NK-92 treated with Interleukin-12 subunit alpha and Interleukin-12 subunit beta, amount 100 ng/mL, for 24 hours (cell line): ENCODE results near the gene SLC25A17.
"Not testable (repeated sequence)": the region's sequence is repeated elsewhere in the genome, so short reads cannot be mapped to it uniquely, and the experiment has no call there.

Experiments used
- DNase-seq: peaks from one replicate; lab custom pipeline; 2025; lab: John Stamatoyannopoulos, UW

SLC25A17 gene

GRCh38 chr22:40753114-40753513 lies 66.0 kb downstream of the SLC25A17 start:
- DNase-seq = no peak

- no peak for DNase-seq
These were observed 67.9 kb downstream of the SLC25A17 start for GRCh38 chr22:40751250-40751649.

GRCh38 chr22:40749829-40750228 lies 69.3 kb downstream of the SLC25A17 start:
- no peak for DNase-seq

- no peak for DNase-seq
These were observed 70.5 kb downstream of the SLC25A17 start for GRCh38 chr22:40748388-40749355.

- no peak for DNase-seq
These were observed 71.8 kb downstream of the SLC25A17 start for GRCh38 chr22:40747361-40747760.

- no peak for DNase-seq
These were observed 72.5 kb downstream of the SLC25A17 start for GRCh38 chr22:40746428-40747220.

- DNase-seq = no peak
These were observed 75.4 kb downstream of the SLC25A17 start for GRCh38 chr22:40743768-40744167.

- no peak for DNase-seq
These were observed 78.0 kb downstream of the SLC25A17 start for GRCh38 chr22:40741116-40741515.

GRCh38 chr22:40739721-40740120 lies 79.4 kb downstream of the SLC25A17 start:
- no peak for DNase-seq

GRCh38 chr22:40733919-40734318 lies 85.2 kb downstream of the SLC25A17 start:
- DNase-seq = no peak

- DNase-seq = no peak
These were observed 86.2 kb downstream of the SLC25A17 start for GRCh38 chr22:40732999-40733292.

GRCh38 chr22:40729284-40729683 lies 89.9 kb downstream of the SLC25A17 start:
- no peak for DNase-seq

- DNase-seq = no peak
These were observed 90.4 kb downstream of the SLC25A17 start for GRCh38 chr22:40728731-40729189.

GRCh38 chr22:40727964-40728615 lies 91.1 kb downstream of the SLC25A17 start:
- DNase-seq = no peak

GRCh38 chr22:40727070-40727963 lies 91.8 kb downstream of the SLC25A17 start:
- DNase-seq = no peak

GRCh38 chr22:40726514-40726913 lies 92.6 kb downstream of the SLC25A17 start:
- DNase-seq = no peak

- DNase-seq = no peak
These were observed 95.7 kb downstream of the SLC25A17 start for GRCh38 chr22:40723396-40723933.

- DNase-seq = no peak
These were observed 97.9 kb downstream of the SLC25A17 start for GRCh38 chr22:40721266-40721665.

GRCh38 chr22:40720538-40721256 lies 98.4 kb downstream of the SLC25A17 start:
- no peak for DNase-seq

- not testable (repeated sequence) for DNase-seq
These were observed 99.0 kb downstream of the SLC25A17 start for GRCh38 chr22:40720156-40720537.
